ENCODE results near the gene CYP27C1. TPM values are rescaled to one million over a fixed set of nuclear protein-coding genes. Genes with fewer than 3 reads are reported as not detected.

The CYP27C1 gene
- total and polyA plus RNA-seq, 2 of the 13 experiments (the other 11 are each of a cell fraction or from before 2014, with no cell fraction given): not detected

- intact Hi-C loops (cut with micrococcal nuclease; ENCODE audit: unreplicated experiment): no loop called here
- no peaks in the 10 kb centered on the region for H3K36me3 ChIP-seq (replicated peaks in 1 of 2; ENCODE audit: control insufficient read depth in 1 of 2, insufficient read depth in 2 of 2, low read length in 2 of 2)
- 24% methylated on average over 13 of the region's 13 CpGs for WGBS (ENCODE audit: low lambda C conversion rate)
- no peak for ATAC-seq
- H3K9ac ChIP-seq (ENCODE audit: insufficient read depth, low read depth, low read length): no peak overlapping the region
- no peak for DNase-seq (ENCODE audit: low spot score)
- TF ChIP-seq ZNF225 (CRISPR knock-in tag; IDR thresholded peaks at IDR 0.05) (no peak), ATF1 (CRISPR knock-in tag; IDR thresholded peaks at IDR 0.05) (no peak), THRA (CRISPR knock-in tag; IDR thresholded peaks at IDR 0.05; ENCODE audit: borderline replicate concordance) (no peak), TRAFD1 (CRISPR knock-in tag; IDR thresholded peaks at IDR 0.05; ENCODE audit: borderline replicate concordance) (no peak), ESRRA (CRISPR knock-in tag; IDR thresholded peaks at IDR 0.05; ENCODE audit: low read depth) (no peak), GTF2F1 (IDR thresholded peaks at IDR 0.05; ENCODE audit: low read length) (no peak), BATF2 (CRISPR knock-in tag; IDR thresholded peaks at IDR 0.05) (no peak), NBN (conservative IDR thresholded peaks at IDR 0.05) (no peak), ZNF75D (CRISPR knock-in tag; IDR thresholded peaks at IDR 0.05; ENCODE audit: borderline replicate concordance) (no peak), RFXAP (CRISPR knock-in tag; IDR thresholded peaks at IDR 0.05; ENCODE audit: borderline replicate concordance) (no peak), ZBTB46 (CRISPR knock-in tag; IDR thresholded peaks at IDR 0.05; ENCODE audit: borderline replicate concordance) (no peak), TBX3 (IDR thresholded peaks at IDR 0.05; ENCODE audit: borderline replicate concordance) (no peak), TERF1 (CRISPR knock-in tag; IDR thresholded peaks at IDR 0.05) (no peak), MYPOP (CRISPR knock-in tag; IDR thresholded peaks at IDR 0.05) (no peak), NR2C2 (CRISPR knock-in tag; IDR thresholded peaks at IDR 0.05; ENCODE audit: borderline replicate concordance) (no peak)
- no TSS peak for BruUV-seq (replicated peaks)
- no peaks in the 10 kb centered on the region for H4K20me1 ChIP-seq (ENCODE audit: insufficient read depth, low read length)
- H3K27me3 ChIP-seq (ENCODE audit: control insufficient read depth in 1 of 2, insufficient read depth in 2 of 2, low read length in 2 of 2): peaks cover 5 to 26% of the 10 kb centered on the region in 2 experiments; a peak in 4 of 5 replicates
- H3K9me3 ChIP-seq (ENCODE audit: low read length): no peaks in the 10 kb centered on the region
- H3K4me1 ChIP-seq (ENCODE audit: insufficient read depth, low read length): no peaks in the 10 kb centered on the region
- in situ Hi-C loops (cut with HindIII; ENCODE audit: extremely low pct_ligation_motif_present, low pct_unique_long_range_greater_than_20kb): no loop called here
- no peaks in the 10 kb centered on the region for H3K79me2 ChIP-seq (ENCODE audit: insufficient read depth, low read length)
- no peak overlapping the region for H3K4me2 ChIP-seq (ENCODE audit: low read depth, low read length)
- CTCF ChIA-PET (ENCODE audit: low intra/inter-chr PET ratio, low total read pairs): no interaction called here
- H2AFZ ChIP-seq (ENCODE audit: low read length): no peak overlapping the region
- H3K4me3 ChIP-seq (replicated peaks in 1 of 3; ENCODE audit: insufficient read depth in 1 of 3, low read depth in 2 of 3, low read length in 3 of 3): no peak overlapping the region
- no peak for FAIRE-seq
- POLR2A ChIA-PET: no interaction called here
- H3K27ac ChIP-seq (ENCODE audit: extremely low read length, insufficient read depth, low read length): no peak overlapping the region
These were observed 79.6 kb downstream of the CYP27C1 start for GRCh38 chr2:127140538-127140937.

Measured in HepG2 (cell line).